ENCODE results near the gene MAPK8.

Gene MAPK8

DNA sequence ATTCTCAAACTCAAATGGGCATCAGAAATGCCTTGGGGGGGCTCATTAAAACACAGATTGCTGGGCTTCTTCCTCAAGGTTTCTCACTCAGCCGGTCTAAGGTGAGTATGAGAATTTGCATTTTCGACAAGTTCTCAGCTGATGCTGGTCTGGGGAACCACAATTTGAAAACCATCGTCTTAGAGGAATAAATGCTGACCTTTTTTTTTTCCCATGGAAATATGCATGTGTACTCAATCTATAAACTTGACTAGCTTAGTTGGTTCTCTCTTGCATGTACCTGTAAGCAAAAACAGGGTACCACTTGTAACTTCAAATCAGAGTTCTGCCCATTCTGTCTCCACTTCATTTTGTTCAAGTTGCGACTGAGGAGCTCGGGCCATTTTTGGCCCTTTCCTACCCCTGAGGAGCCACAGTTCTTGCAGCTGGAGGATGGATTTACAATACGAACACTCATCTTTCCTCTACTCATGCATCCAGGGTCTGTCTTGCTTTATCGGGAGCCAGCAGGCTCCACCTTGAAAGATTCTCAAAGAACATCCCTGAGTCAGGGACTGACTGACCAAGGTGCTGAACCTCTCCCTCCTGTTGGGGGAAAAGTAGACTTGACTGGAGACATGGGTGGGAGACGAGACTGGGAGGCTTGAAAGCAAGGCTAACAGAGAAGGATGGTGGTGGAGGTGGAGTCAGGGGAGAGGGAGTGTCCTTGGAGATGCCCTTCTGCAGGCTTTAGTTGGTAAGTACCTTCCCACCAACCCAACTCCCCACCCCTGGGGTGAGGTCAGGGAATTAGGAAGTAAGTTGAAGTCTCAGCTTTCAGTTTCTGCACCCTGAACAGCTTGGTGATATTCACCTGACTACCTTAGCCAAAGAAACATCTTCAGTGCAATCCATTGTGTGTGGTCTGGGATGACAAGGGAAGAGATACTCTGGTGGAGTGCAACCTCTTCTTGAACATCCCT lies 3.7 kb upstream of the MAPK8 start:
- no peak for DNase-seq (ENCODE audit: low read depth in 1 of 2, low spot score in 1 of 2)
- Histone ChIP-seq H3K4me3 (replicated peaks; ENCODE audit: insufficient read depth, low read length) (no peak overlapping the region), H3K27me3 (ENCODE audit: insufficient read depth, poor library complexity, severe bottlenecking) (no peaks in the 10 kb centered on the region), H3K27ac (replicated peaks) (no peak overlapping the region)
- TF ChIP-seq, protein P1, sequence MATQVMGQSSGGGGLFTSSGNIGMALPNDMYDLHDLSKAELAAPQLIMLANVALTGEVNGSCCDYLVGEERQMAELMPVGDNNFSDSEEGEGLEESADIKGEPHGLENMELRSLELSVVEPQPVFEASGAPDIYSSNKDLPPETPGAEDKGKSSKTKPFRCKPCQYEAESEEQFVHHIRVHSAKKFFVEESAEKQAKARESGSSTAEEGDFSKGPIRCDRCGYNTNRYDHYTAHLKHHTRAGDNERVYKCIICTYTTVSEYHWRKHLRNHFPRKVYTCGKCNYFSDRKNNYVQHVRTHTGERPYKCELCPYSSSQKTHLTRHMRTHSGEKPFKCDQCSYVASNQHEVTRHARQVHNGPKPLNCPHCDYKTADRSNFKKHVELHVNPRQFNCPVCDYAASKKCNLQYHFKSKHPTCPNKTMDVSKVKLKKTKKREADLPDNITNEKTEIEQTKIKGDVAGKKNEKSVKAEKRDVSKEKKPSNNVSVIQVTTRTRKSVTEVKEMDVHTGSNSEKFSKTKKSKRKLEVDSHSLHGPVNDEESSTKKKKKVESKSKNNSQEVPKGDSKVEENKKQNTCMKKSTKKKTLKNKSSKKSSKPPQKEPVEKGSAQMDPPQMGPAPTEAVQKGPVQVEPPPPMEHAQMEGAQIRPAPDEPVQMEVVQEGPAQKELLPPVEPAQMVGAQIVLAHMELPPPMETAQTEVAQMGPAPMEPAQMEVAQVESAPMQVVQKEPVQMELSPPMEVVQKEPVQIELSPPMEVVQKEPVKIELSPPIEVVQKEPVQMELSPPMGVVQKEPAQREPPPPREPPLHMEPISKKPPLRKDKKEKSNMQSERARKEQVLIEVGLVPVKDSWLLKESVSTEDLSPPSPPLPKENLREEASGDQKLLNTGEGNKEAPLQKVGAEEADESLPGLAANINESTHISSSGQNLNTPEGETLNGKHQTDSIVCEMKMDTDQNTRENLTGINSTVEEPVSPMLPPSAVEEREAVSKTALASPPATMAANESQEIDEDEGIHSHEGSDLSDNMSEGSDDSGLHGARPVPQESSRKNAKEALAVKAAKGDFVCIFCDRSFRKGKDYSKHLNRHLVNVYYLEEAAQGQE (IDR thresholded peaks at IDR 0.05; ENCODE audit: insufficient replicate concordance, low read depth): peak; percentile 67
- TF ChIP-seq POLR2AphosphoS5 (IDR thresholded peaks at IDR 0.05; ENCODE audit: low read depth) (no peak), SPI1 (IDR thresholded peaks at IDR 0.05; ENCODE audit: borderline replicate concordance, low read depth) (no peak)

DNA sequence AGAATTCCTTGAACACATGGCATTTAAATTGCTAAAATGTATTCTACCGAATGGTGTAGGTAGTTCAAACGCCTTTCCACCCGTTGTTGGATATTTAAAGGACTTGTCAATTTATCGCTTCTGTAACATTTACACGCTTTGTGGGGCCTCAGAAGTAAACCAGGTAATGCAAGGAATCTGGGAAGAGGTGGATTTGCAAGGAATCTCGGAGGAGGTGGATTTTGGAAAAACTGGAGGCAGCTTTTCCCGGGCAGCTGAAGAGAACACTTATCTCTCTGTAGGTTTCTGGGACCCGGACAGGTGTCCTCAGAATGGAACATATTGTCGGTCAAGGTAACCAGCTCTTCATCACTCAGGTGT lies 592 bp upstream of the MAPK8 start:
- Histone ChIP-seq H3K4me3 (replicated peaks; ENCODE audit: insufficient read depth, low read length) (peak overlapping the region; percentile 38), H3K27ac (replicated peaks) (peak overlapping the region; percentile 26; the same call in 1 of the 2 replicates), H3K27me3 (ENCODE audit: insufficient read depth, poor library complexity, severe bottlenecking) (no peaks in the 10 kb centered on the region)
- no peak for DNase-seq (ENCODE audit: low read depth in 1 of 2, low spot score in 1 of 2)
- TF ChIP-seq, protein P2, sequence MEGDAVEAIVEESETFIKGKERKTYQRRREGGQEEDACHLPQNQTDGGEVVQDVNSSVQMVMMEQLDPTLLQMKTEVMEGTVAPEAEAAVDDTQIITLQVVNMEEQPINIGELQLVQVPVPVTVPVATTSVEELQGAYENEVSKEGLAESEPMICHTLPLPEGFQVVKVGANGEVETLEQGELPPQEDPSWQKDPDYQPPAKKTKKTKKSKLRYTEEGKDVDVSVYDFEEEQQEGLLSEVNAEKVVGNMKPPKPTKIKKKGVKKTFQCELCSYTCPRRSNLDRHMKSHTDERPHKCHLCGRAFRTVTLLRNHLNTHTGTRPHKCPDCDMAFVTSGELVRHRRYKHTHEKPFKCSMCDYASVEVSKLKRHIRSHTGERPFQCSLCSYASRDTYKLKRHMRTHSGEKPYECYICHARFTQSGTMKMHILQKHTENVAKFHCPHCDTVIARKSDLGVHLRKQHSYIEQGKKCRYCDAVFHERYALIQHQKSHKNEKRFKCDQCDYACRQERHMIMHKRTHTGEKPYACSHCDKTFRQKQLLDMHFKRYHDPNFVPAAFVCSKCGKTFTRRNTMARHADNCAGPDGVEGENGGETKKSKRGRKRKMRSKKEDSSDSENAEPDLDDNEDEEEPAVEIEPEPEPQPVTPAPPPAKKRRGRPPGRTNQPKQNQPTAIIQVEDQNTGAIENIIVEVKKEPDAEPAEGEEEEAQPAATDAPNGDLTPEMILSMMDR (IDR thresholded peaks at IDR 0.05; ENCODE audit: insufficient read depth, low read length): no peak
- TF ChIP-seq, protein P1 (IDR thresholded peaks at IDR 0.05; ENCODE audit: insufficient replicate concordance, low read depth): no peak
- TF ChIP-seq SPI1 (IDR thresholded peaks at IDR 0.05; ENCODE audit: borderline replicate concordance, low read depth) (no peak), POLR2AphosphoS5 (IDR thresholded peaks at IDR 0.05; ENCODE audit: low read depth) (no peak), GABPA (IDR thresholded peaks at IDR 0.05; ENCODE audit: low read depth) (no peak)

DNA sequence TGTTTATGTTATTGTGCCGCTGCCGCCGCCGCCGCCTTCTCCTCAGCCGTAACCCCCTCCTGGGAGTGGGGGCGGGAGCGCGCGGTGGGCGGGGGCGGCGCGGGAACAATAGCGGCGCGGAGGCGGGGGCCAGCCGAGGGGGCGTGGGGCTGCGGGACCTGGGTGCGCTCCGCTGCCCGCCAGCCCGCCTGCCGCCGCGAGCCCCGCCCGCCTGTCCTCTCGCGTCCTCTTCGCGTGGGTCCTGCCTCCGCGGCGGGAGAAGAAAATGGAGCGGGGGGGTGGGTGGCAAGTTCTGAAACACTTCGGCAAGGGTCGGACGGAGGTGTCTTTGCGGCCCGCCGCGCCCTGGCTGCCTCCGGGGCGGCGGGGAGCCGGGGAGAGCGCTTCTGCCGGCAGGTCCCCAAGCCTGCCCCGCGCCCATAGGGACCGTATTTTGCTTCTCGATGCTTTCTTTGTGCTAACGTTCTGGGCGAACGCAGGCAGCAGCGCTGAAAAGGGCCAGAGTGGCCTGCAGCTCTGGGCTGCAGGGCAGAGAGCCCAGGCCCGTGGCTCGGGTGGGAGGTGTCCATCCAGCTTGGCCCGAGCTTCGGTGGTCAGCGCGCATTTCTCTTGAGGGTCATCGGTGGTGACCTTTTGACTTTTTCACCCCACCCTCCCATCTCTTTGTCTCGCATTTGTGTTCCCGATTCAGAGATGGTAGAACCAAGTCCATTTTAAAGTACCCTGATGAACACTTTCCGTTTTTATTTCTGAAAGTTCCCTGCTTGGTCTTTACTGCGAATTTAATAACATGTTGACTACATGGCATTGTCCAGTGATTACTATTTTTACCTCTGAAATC lies 613 bp downstream of the MAPK8 start:
- peak overlapping the region; percentile 56 for H3K27ac ChIP-seq (replicated peaks)

More for the DNA sequence above, 613 bp downstream of the MAPK8 start:
- Histone ChIP-seq H3K4me3 (replicated peaks; ENCODE audit: insufficient read depth, low read length) (peak overlapping the region; percentile 72), H3K27me3 (ENCODE audit: insufficient read depth, poor library complexity, severe bottlenecking) (no peaks in the 10 kb centered on the region)
- peak; percentile 9; the same call in 1 of the 2 replicates for TF ChIP-seq POLR2AphosphoS5 (IDR thresholded peaks at IDR 0.05; ENCODE audit: low read depth)
- TF ChIP-seq, protein P2 (IDR thresholded peaks at IDR 0.05; ENCODE audit: insufficient read depth, low read length): no peak
- DNase-seq (ENCODE audit: low read depth in 1 of 2, low spot score in 1 of 2): peak in 1 of 2 experiments; percentile 43
